Measurements from ENCODE around the gene CAMK1D. TPM values are rescaled to one million over a fixed set of nuclear protein-coding genes. Genes with fewer than 3 reads are reported as not detected.

CAMK1D gene
- total RNA-seq, 1 experiment from 2014 or later: 6.3 TPM

DNA sequence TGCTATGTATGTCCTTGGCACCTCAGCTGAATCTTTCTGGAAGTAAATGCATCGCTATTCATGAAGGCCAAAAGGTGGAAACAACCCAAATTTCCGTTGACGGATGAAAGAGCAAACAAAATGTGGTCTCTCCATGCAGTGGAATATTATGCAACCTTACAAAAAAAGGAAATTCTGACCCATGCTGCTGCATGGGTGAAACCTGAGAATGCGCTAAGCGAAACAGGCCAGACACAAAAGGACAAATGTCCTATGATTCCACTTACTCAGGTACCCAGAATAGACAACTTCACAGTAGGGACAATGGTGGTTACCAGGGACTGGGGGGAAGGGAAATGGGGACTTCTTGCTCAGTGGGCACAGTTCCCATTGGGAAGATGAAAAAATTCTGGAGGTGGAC lies 158.8 kb downstream of the CAMK1D start:
- H3K27me3 Mint-ChIP-seq (ENCODE audit: low read depth): no peaks in the 10 kb centered on the region
- no CpG with 5 or more reads among the region's 5 CpGs for WGBS (ENCODE audit: extremely low coverage, insufficient read length, low lambda C conversion rate)
- no peak overlapping the region for H3K4me3 Mint-ChIP-seq
- no peak overlapping the region for H4K91ac ChIP-seq (ENCODE audit: insufficient read length, low read depth, low read length)
- H4K20me1 ChIP-seq (ENCODE audit: control insufficient read depth, insufficient read depth, insufficient read length): no peaks in the 10 kb centered on the region
- no peak overlapping the region for H3K27ac Mint-ChIP-seq
- no peak overlapping the region for H2AK5ac ChIP-seq (ENCODE audit: insufficient read length, low read length)
- H3K4me1 ChIP-seq (ENCODE audit: insufficient read depth, low read length): no peaks in the 10 kb centered on the region; the same call in 1 of the 2 replicates
- H3K4me2 ChIP-seq (ENCODE audit: insufficient read depth, insufficient read length, low read length): no peak overlapping the region
- peaks cover 8 to 12% of the 10 kb centered on the region in 2 experiments for H3K4me1 Mint-ChIP-seq
- no peak overlapping the region for H3K23ac ChIP-seq (ENCODE audit: insufficient read length, low read depth, low read length)
- H2AFZ ChIP-seq (ENCODE audit: low read length): no peak overlapping the region
- no peak overlapping the region for H2BK20ac ChIP-seq (ENCODE audit: low read depth, low read length, poor library complexity, severe bottlenecking)
- peaks cover 0 to 8% (median 4%) of the 10 kb centered on the region in 3 experiments; a peak in 2 of 7 replicates for H3K36me3 Mint-ChIP-seq (ENCODE audit: insufficient read depth in 1 of 3, low read depth in 3 of 3)
- no peak overlapping the region for H3K9ac ChIP-seq (ENCODE audit: extremely low read depth, insufficient read length, low read length)
- H3T11ph ChIP-seq (ENCODE audit: low read length): no peak overlapping the region
- no peak overlapping the region for H3K4ac ChIP-seq (ENCODE audit: low read depth, low read length)
- H3K9me3 Mint-ChIP-seq: peaks cover 0 to 7% of the 10 kb centered on the region in 2 experiments; a peak in 1 of 5 replicates
- H3K27ac ChIP-seq (ENCODE audit: insufficient read length, low read depth, low read length): no peak overlapping the region
- H4K5ac ChIP-seq (ENCODE audit: insufficient read length, low read depth, low read length): no peak overlapping the region
- H3K23me2 ChIP-seq (ENCODE audit: insufficient read length, low read depth, low read length, poor library complexity, severe bottlenecking): no peaks in the 10 kb centered on the region
- no peaks in the 10 kb centered on the region for H3K79me2 ChIP-seq (ENCODE audit: insufficient read depth, low read length)
- DNase-seq: no peak
- TF ChIP-seq, protein P1, sequence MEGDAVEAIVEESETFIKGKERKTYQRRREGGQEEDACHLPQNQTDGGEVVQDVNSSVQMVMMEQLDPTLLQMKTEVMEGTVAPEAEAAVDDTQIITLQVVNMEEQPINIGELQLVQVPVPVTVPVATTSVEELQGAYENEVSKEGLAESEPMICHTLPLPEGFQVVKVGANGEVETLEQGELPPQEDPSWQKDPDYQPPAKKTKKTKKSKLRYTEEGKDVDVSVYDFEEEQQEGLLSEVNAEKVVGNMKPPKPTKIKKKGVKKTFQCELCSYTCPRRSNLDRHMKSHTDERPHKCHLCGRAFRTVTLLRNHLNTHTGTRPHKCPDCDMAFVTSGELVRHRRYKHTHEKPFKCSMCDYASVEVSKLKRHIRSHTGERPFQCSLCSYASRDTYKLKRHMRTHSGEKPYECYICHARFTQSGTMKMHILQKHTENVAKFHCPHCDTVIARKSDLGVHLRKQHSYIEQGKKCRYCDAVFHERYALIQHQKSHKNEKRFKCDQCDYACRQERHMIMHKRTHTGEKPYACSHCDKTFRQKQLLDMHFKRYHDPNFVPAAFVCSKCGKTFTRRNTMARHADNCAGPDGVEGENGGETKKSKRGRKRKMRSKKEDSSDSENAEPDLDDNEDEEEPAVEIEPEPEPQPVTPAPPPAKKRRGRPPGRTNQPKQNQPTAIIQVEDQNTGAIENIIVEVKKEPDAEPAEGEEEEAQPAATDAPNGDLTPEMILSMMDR (conservative IDR thresholded peaks at IDR 0.05): no peak
- H2BK5ac ChIP-seq (ENCODE audit: insufficient read length, low read length): no peak overlapping the region
- no peak overlapping the region for H4K8ac ChIP-seq (replicated peaks; ENCODE audit: insufficient read length, low read depth, low read length)
- H3K27me3 ChIP-seq (ENCODE audit: insufficient read depth, low read length): no peaks in the 10 kb centered on the region
- H2BK15ac ChIP-seq (ENCODE audit: low read depth, low read length): no peak overlapping the region
- H2BK12ac ChIP-seq (ENCODE audit: insufficient read length, low read depth, low read length): no peak overlapping the region
- no peak overlapping the region for H2BK120ac ChIP-seq (ENCODE audit: low read depth, low read length, poor library complexity, severe bottlenecking)
- no peak overlapping the region for H3K18ac ChIP-seq (ENCODE audit: insufficient read length, low read depth, low read length)
- no peaks in the 10 kb centered on the region for H3K79me1 ChIP-seq (ENCODE audit: insufficient read depth, low read depth, low read length, poor library complexity, severe bottlenecking)
- no peaks in the 10 kb centered on the region for H3K9me3 ChIP-seq (ENCODE audit: control insufficient read depth, low read depth, low read length)
- no peak overlapping the region for H3K14ac ChIP-seq (ENCODE audit: insufficient read depth, low read length)
- H3K56ac ChIP-seq (ENCODE audit: insufficient read length, low read depth, low read length): no peak overlapping the region

Measured in H9 (cell line).